NCI-H2227 (cell line): ENCODE data around the gene MMP7.

Experiments used
- DNase-seq: peaks from one replicate; lab custom pipeline; 2025; ENCODE audit not compliant: unreplicated experiment; lab: John Stamatoyannopoulos, UW

Gene MMP7

GRCh38 chr11:102530558-102530957 lies at the start of gene MMP7:
TSS of gene MMP7 (minus strand) at chr11:102530747. CDS start at chr11:102530700, 47 bp downstream.
- DNase-seq = no peak

- DNase-seq = no peak
Measured at GRCh38 chr11:102577723-102578122, 47.2 kb upstream of the MMP7 start.

GRCh38 chr11:102577182-102577581 lies 46.6 kb upstream of the MMP7 start:
- DNase-seq = no peak

- no peak for DNase-seq
Measured at GRCh38 chr11:102576350-102576749, 45.8 kb upstream of the MMP7 start.

GRCh38 chr11:102575012-102575411 lies 44.5 kb upstream of the MMP7 start:
- DNase-seq = no peak

GRCh38 chr11:102573851-102574250 lies 43.3 kb upstream of the MMP7 start:
- DNase-seq = no peak

- no peak for DNase-seq
Measured at GRCh38 chr11:102572554-102573220, 42.1 kb upstream of the MMP7 start.

GRCh38 chr11:102568851-102569250 lies 38.3 kb upstream of the MMP7 start:
- DNase-seq = no peak

GRCh38 chr11:102566112-102566511 lies 35.6 kb upstream of the MMP7 start:
- DNase-seq = no peak

- no peak for DNase-seq
Measured at GRCh38 chr11:102564110-102564509, 33.6 kb upstream of the MMP7 start.

GRCh38 chr11:102561636-102562035 lies 31.1 kb upstream of the MMP7 start:
- DNase-seq = no peak

- DNase-seq = no peak
Measured at GRCh38 chr11:102560555-102561011, 30.0 kb upstream of the MMP7 start.

- no peak for DNase-seq
Measured at GRCh38 chr11:102559839-102560238, 29.3 kb upstream of the MMP7 start.

GRCh38 chr11:102555091-102555490 lies 24.5 kb upstream of the MMP7 start:
- no peak for DNase-seq

GRCh38 chr11:102553835-102554282 lies 23.3 kb upstream of the MMP7 start:
- no peak for DNase-seq

- no peak for DNase-seq
Measured at GRCh38 chr11:102552447-102553194, 22.1 kb upstream of the MMP7 start.

GRCh38 chr11:102552020-102552419 lies 21.5 kb upstream of the MMP7 start:
- no peak for DNase-seq

- DNase-seq = no peak
Measured at GRCh38 chr11:102551169-102551781, 20.7 kb upstream of the MMP7 start.

GRCh38 chr11:102546923-102547471 lies 16.4 kb upstream of the MMP7 start:
- DNase-seq = no peak

GRCh38 chr11:102546427-102546826 lies 15.9 kb upstream of the MMP7 start:
- no peak for DNase-seq

GRCh38 chr11:102545701-102546100 lies 15.2 kb upstream of the MMP7 start:
- DNase-seq = no peak

GRCh38 chr11:102544594-102544993 lies 14.0 kb upstream of the MMP7 start:
- DNase-seq = no peak
